K562 (cell line): ENCODE data around the gene NCL. TPM values are rescaled to one million over a fixed set of nuclear protein-coding genes. Genes with fewer than 3 reads are reported as not detected.

Experiments
- ATAC-seq: fragments of 200-7000 bp; cut with Tn5 transposase; 3 replicates; pipeline ENCODE4 v1.9.1; 2020; ENCODE audit warnings: moderate library complexity
- BruUV-seq: library from RNA; stranded (reverse); fragments of 400-500 nt; replicated peaks from 2 replicates; lab custom pipeline; 2021; lab: Mats Ljungman, UMichigan
- CTCF ChIA-PET: fragments of 300-600 bp; formaldehyde crosslinking; extraction: SDS; loops from one replicate; lab custom pipeline; 2021; ENCODE audit warnings: low intra/inter-chr PET ratio; lab: Yijun Ruan, JAX
- POLR2A ChIA-PET: fragments of 300-600, 350-650 bp; sonication (Branson Sonifier 250); formaldehyde crosslinking; extraction: SDS; loops from one replicate; lab custom pipeline; 2021; ENCODE audit warnings: antibody characterized with exemption, inconsistent platforms; lab: Yijun Ruan, JAX
- DNase-seq, 4 experiments: peaks; one replicate each; pipeline versions ENCODE4 v3.0.0 to v3.0.0-alpha.2; 2011 to 2018; ENCODE audit warnings: low spot score in 3 of 4, mixed read lengths in 3 of 4; ENCODE audit errors: extremely low read depth in 1 of 4
- FAIRE-seq: peaks from 2 replicates; lab custom pipeline; 2011; peaks lifted over from hg19 to GRCh38; lab: Jason Lieb, UNC
- H2AFZ ChIP-seq: 2 replicates; pipeline ENCODE4 v1.6.0; 2011; ENCODE audit warnings: low read depth, low read length, control low read depth, inconsistent platforms
- H3K27ac ChIP-seq: fragments of 200-600 bp; 3 replicates; pipeline ENCODE4 v1.8.0; 2011; ENCODE audit warnings: low read depth, mild to moderate bottlenecking, control low read depth, inconsistent platforms, low read length, moderate library complexity, mixed read lengths; ENCODE audit errors: extremely low read depth
- H3K27me3 ChIP-seq, 2 experiments: fragments of 300-600 bp in 1 of 2; 2 replicates in 1 of 2; 3 replicates in 1 of 2; pipeline versions ENCODE4 v1.6.0 to v1.8.0; 2011; ENCODE audit warnings: inconsistent platforms in 2 of 2, low read length in 2 of 2, mild to moderate bottlenecking in 1 of 2, mixed read lengths in 1 of 2, moderate library complexity in 1 of 2; ENCODE audit not compliant: control insufficient read depth in 2 of 2, insufficient read depth in 2 of 2
- H3K36me3 ChIP-seq: fragments of 300-600 bp; 3 replicates; pipeline ENCODE4 v1.8.0; 2011; ENCODE audit warnings: mild to moderate bottlenecking, low read length, inconsistent platforms; ENCODE audit not compliant: control insufficient read depth, insufficient read depth
- H3K4me1 ChIP-seq, 2 experiments: fragments of 200-600 bp in 1 of 2; replicated peaks in 1 of 2; 2 replicates in 1 of 2; 3 replicates in 1 of 2; pipeline versions ENCODE4 v1.5.1 to v1.8.0; 2011; ENCODE audit warnings: inconsistent platforms in 2 of 2, low read length in 2 of 2, mild to moderate bottlenecking in 1 of 2, mixed read lengths in 1 of 2, moderate library complexity in 1 of 2; ENCODE audit not compliant: control insufficient read depth in 2 of 2, insufficient read depth in 2 of 2
- H3K4me2 ChIP-seq: 2 replicates; pipeline ENCODE4 v1.6.1; 2011; ENCODE audit warnings: low read length, control low read depth, inconsistent platforms, mixed read lengths; ENCODE audit not compliant: insufficient read depth
- H3K4me3 ChIP-seq: fragments of 200-600 bp; sonication (generic), shearing (Covaris generic); 2 replicates; pipeline ENCODE4 v1.5.1; 2016; ENCODE audit warnings: control low read depth, inconsistent platforms
- H3K79me2 ChIP-seq: fragments of 200-600 bp; 3 replicates; pipeline ENCODE4 v1.8.0; 2011; ENCODE audit warnings: low read length, inconsistent platforms; ENCODE audit not compliant: control insufficient read depth, insufficient read depth
- H3K9ac ChIP-seq, 2 experiments: 2 replicates each; pipeline versions ENCODE4 v1.6.0 to v1.6.1; 2011; ENCODE audit warnings: low read depth in 2 of 2, low read length in 2 of 2, control low read depth in 1 of 2, inconsistent platforms in 1 of 2, mild to moderate bottlenecking in 1 of 2, mixed read lengths in 1 of 2; ENCODE audit not compliant: insufficient read depth in 1 of 2
- H3K9me1 ChIP-seq: one replicate; pipeline ENCODE4 v1.6.0; 2011; ENCODE audit warnings: inconsistent platforms, mild to moderate bottlenecking, low read length, moderate library complexity; ENCODE audit not compliant: control insufficient read depth, insufficient read depth
- H3K9me3 ChIP-seq: replicated peaks from 2 replicates; pipeline ENCODE4 v1.5.1; 2011; ENCODE audit warnings: low read depth, low read length, inconsistent platforms; ENCODE audit not compliant: control insufficient read depth, insufficient read depth
- H4K20me1 ChIP-seq: replicated peaks from 2 replicates; pipeline ENCODE4 v1.6.1; 2011; ENCODE audit warnings: low read length, inconsistent platforms, mixed read lengths; ENCODE audit not compliant: control insufficient read depth, insufficient read depth
- DEAF1 ChIP-seq: fragments of 450-650 bp; formaldehyde crosslinking; IDR thresholded peaks from 2 replicates; pipeline ENCODE4 v1.4.0; 2020; ENCODE audit warnings: mild to moderate bottlenecking, moderate library complexity
- ETV5 ChIP-seq: sonication (generic); formaldehyde crosslinking; IDR thresholded peaks from 2 replicates; pipeline ENCODE4 v1.4.0; 2020; ENCODE audit warnings: low read depth, mild to moderate bottlenecking, missing genetic modification reagents
- GABPB1 ChIP-seq: sonication (generic); formaldehyde crosslinking; IDR thresholded peaks from 2 replicates; pipeline ENCODE4 v1.8.0; 2022; ENCODE audit warnings: mild to moderate bottlenecking, missing genetic modification reagents
- HDAC2 ChIP-seq: fragments of 450-650 bp; IDR thresholded peaks from 2 replicates; pipeline ENCODE4 v1.6.1; 2016; ENCODE audit warnings: mild to moderate bottlenecking
- KDM1A ChIP-seq, 2 experiments: fragments of 450-650 bp; IDR thresholded peaks; 2 replicates each; pipeline ENCODE4 v1.6.1; 2016; ENCODE audit warnings: mild to moderate bottlenecking in 2 of 2
- NR2F6 ChIP-seq: fragments of 450-650 bp; formaldehyde crosslinking; IDR thresholded peaks from 2 replicates; pipeline ENCODE4 v1.4.0; 2020; ENCODE audit warnings: mild to moderate bottlenecking
- PRPF4 ChIP-seq: fragments of 200-400 bp; formaldehyde crosslinking; IDR thresholded peaks from one replicate; pipeline ENCODE4 v1.6.1; 2017; ENCODE audit warnings: low read length, low read depth, mild to moderate bottlenecking; ENCODE audit not compliant: insufficient read depth, poor library complexity, severe bottlenecking
- RBM17 ChIP-seq: fragments of 200-400 bp; formaldehyde crosslinking; IDR thresholded peaks from 2 replicates; pipeline ENCODE4 v1.6.1; 2017; ENCODE audit warnings: low read depth, mild to moderate bottlenecking, low read length, borderline replicate concordance
- TAF15 ChIP-seq: fragments of 200-400 bp; formaldehyde crosslinking; IDR thresholded peaks from 2 replicates; pipeline ENCODE4 v1.6.1; 2017; ENCODE audit warnings: mild to moderate bottlenecking, low read depth, low read length, moderate library complexity
- ZNF23 ChIP-seq: fragments of 250-450 bp; sonication (Bioruptor Pico); IDR thresholded peaks from 2 replicates; pipeline ENCODE4 v1.4.0; 2020; ENCODE audit warnings: mild to moderate bottlenecking
- ZNF444 ChIP-seq: fragments of 250-450 bp; sonication (Bioruptor Pico); IDR thresholded peaks from 2 replicates; pipeline ENCODE4 v1.4.0; 2020; ENCODE audit warnings: mild to moderate bottlenecking, moderate library complexity
- ZNF445 ChIP-seq: fragments of 250-450 bp; sonication (Bioruptor Pico); IDR thresholded peaks from 2 replicates; pipeline ENCODE4 v1.4.0; 2020; ENCODE audit warnings: low read depth, mild to moderate bottlenecking, moderate library complexity
- WGBS: fragments of 100-300 bp; shearing (Covaris generic); methylation state at CpG from one replicate; pipeline ENCODE4 v1.1.6; 2016; ENCODE audit warnings: low coverage, mixed read lengths; ENCODE audit not compliant: insufficient coverage; ENCODE audit errors: missing lambda C conversion rate; 5-methylcytosine and 5-hydroxymethylcytosine counted together
- in situ Hi-C: fragments of 300-500 bp; cut with MboI; formaldehyde crosslinking; loops from 4 replicates; pipeline ENCODE4 v1.15.0; 2018; ENCODE audit warnings: inconsistent platforms, mixed read lengths
- intact Hi-C: fragments of 100-400 bp; cut with micrococcal nuclease; formaldehyde crosslinking; loops from 2 replicates; pipeline ENCODE4 v1.14.2; 2022
- polyA plus RNA-seq, 8 experiments: library from polyadenylated mRNA; depleted of rRNA in 4 of 8; stranded (reverse) in 5 of 8; unstranded in 3 of 8; fragments of >200 nt; fragmentation: Nextera tagmentation in 2 of 8; fragmentation: Illumina TruSeq in 1 of 8; extraction: Ambion mirVana in 2 of 8; extraction: Trizol in 1 of 8; gene quantifications; 2 replicates each; pipeline versions ENCODE4 v1.2.1 to v1.2.3, GENCODE V29; 2011 to 2014; ENCODE audit warnings: inconsistent platforms in 1 of 8, missing spikeins in 1 of 8
- total RNA-seq, 7 experiments: library from RNA; depleted of rRNA in 6 of 7; stranded (reverse); fragments of >200 nt in 6 of 7; fragmentation: Illumina TruSeq in 2 of 7; extraction: Trizol in 2 of 7; gene quantifications; 2 replicates each; pipeline versions ENCODE4 v1.2.1 to v1.2.3, GENCODE V29; 2011 to 2021; ENCODE audit warnings: low replicate concordance in 1 of 7
- TF ChIP-seq, protein P1 (sequence below): fragments of 250-450 bp; sonication (Bioruptor Pico); IDR thresholded peaks from 2 replicates; pipeline ENCODE4 v1.4.0; 2020; ENCODE audit warnings: mild to moderate bottlenecking, moderate library complexity

The NCL gene
- total and polyA plus RNA-seq, 9 of the 15 experiments (the other 6 are each of a cell fraction or from before 2014, with no cell fraction given), result 80.9 to 732 (median 361) TPM

GRCh38 chr2:231475965-231476364 lies 11.7 kb upstream of the NCL start:
- Histone ChIP-seq H3K4me2 (no peak overlapping the region), H3K36me3 (no peaks in the 10 kb centered on the region), H3K9me3 (no peaks in the 10 kb centered on the region), H4K20me1 (no peaks in the 10 kb centered on the region)
- FAIRE-seq, result no peak
- no peak for TF ChIP-seq ZNF23 (CRISPR knock-in tag)
- TF ChIP-seq GABPB1 (CRISPR knock-in tag), result no peak
- TF ChIP-seq, protein P1, sequence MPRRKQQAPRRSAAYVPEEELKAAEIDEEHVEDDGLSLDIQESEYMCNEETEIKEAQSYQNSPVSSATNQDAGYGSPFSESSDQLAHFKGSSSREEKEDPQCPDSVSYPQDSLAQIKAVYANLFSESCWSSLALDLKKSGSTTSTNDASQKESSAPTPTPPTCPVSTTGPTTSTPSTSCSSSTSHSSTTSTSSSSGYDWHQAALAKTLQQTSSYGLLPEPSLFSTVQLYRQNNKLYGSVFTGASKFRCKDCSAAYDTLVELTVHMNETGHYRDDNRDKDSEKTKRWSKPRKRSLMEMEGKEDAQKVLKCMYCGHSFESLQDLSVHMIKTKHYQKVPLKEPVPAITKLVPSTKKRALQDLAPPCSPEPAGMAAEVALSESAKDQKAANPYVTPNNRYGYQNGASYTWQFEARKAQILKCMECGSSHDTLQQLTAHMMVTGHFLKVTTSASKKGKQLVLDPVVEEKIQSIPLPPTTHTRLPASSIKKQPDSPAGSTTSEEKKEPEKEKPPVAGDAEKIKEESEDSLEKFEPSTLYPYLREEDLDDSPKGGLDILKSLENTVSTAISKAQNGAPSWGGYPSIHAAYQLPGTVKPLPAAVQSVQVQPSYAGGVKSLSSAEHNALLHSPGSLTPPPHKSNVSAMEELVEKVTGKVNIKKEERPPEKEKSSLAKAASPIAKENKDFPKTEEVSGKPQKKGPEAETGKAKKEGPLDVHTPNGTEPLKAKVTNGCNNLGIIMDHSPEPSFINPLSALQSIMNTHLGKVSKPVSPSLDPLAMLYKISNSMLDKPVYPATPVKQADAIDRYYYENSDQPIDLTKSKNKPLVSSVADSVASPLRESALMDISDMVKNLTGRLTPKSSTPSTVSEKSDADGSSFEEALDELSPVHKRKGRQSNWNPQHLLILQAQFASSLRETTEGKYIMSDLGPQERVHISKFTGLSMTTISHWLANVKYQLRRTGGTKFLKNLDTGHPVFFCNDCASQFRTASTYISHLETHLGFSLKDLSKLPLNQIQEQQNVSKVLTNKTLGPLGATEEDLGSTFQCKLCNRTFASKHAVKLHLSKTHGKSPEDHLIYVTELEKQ (CRISPR knock-in tag), result no peak
- TF ChIP-seq DEAF1 (CRISPR knock-in tag), result no peak
- no peak for TF ChIP-seq PRPF4
- no peak for TF ChIP-seq KDM1A (IDR thresholded peaks at IDR 0.05)
- no peak for TF ChIP-seq RBM17
- TF ChIP-seq NR2F6 (CRISPR knock-in tag), result no peak
- no peak for TF ChIP-seq TAF15
- no peak for TF ChIP-seq ZNF445 (CRISPR knock-in tag)
- no peak for TF ChIP-seq ZNF444
- TF ChIP-seq HDAC2, result no peak
- TF ChIP-seq ETV5 (CRISPR knock-in tag), result no peak
- TF ChIP-seq, all 486 proteins: peak for 0
- Histone ChIP-seq H3K79me2 (no peaks in the 10 kb centered on the region), H3K9ac (no peak overlapping the region), H3K4me3 (no peak overlapping the region), H2AFZ (no peak overlapping the region), H3K27me3 (no peaks in the 10 kb centered on the region), H3K4me1 (no peaks in the 10 kb centered on the region; a peak in 1 of 5 replicates), H3K27ac (no peak overlapping the region), H3K9me1 (no peaks in the 10 kb centered on the region)
- WGBS, result 17% methylated on average over 3 of the region's 3 CpGs
- BruUV-seq, result no TSS peak
- DNase-seq (no peak), ATAC-seq (no peak)
- POLR2A ChIA-PET, result interaction anchor here (0.6 to 8.3 kb wide), 4 partner anchors 10 to 423 kb away, joined by 3 to 74 read pairs (median 3); partner anchors contain the start of gene NCL
- in situ Hi-C loops (no loop called here), intact Hi-C loops (no loop called here)
- CTCF ChIA-PET, result no interaction called here
